Measurements from ENCODE around the gene ATXN1. TPM values are rescaled to one million over a fixed set of nuclear protein-coding genes. Genes with fewer than 3 reads are reported as not detected.
"Not testable (repeated sequence)": the region's sequence is repeated elsewhere in the genome, so short reads cannot be mapped to it uniquely, and the experiment has no call there.

ATXN1 gene
- total RNA-seq, 2 donors from 2014 or later = 63.1 to 72.2 TPM

- DNase-seq (ENCODE audit: low spot score); intact Hi-C loops (cut with DNase I): not testable (repeated sequence)
Observed at GRCh38 chr6:16269442-16270070, 491.7 kb downstream of the ATXN1 start.

DNA sequence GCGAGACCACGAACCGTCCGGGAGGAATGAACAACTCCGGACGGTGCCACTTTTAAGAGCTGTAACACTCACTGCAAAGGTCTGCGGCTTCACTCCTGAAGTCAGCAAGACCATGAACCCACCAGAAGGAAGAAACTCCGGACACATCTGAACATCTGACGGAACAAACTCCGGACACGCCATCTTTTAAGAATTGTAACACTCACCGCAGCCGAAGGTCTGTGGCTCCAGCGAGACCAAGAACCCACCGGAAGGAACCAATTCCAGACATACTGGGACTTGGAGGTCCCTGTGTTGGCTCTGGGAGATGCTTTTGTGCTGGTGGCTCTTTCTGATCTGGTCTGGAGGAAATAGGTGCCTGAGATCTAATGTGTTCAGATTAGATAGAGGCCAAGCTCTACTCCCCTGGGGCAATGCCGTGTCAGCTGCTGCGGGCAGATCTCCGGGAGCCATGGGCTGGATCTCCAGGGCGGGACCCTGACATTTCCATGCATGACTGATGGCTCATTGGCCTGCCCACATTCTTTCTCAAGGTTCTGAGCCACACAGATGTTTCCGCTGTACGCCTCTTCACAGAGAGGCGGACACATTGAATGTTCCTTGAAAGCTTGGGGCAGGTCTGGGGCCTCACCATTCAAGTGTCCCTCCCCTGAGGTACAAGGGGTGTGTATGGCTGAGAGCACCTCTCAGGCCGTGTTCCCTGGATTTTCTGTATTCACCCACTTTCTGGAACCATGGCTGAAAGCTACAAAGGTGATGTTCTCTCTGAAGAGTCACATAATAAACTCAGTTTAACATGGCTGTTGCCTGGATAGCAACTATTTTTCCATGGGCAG lies 493.6 kb downstream of the ATXN1 start:
- intact Hi-C loops (cut with DNase I) = no loop called here

GRCh38 chr6:16265351-16266341 lies 495.6 kb downstream of the ATXN1 start:
- DNase-seq (ENCODE audit: low spot score) = no peak
- intact Hi-C loops (cut with DNase I) = no loop called here

More for the DNA sequence above, 493.6 kb downstream of the ATXN1 start:
- DNase-seq (ENCODE audit: low spot score) = no peak

DNA sequence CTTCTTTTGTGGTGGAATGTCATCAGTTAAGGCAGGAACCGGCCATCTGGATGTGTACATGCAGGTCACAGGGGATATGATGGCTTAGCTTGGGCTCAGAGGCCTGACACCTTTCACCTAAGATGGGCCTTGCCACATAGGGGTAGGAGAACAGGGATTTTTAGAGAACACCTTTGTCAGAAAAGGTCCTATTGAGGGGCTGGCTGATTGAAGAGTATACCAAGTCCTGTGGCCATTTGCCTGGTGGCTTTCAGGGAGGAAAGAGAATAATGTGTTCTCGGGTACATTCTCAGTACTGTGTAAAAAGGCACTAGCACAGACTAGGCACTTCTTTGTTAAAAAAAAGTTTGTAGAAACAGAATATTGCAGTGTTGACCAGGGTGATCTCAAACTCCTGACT lies 496.5 kb downstream of the ATXN1 start:
- DNase-seq (ENCODE audit: low spot score) = no peak
- intact Hi-C loops (cut with DNase I) = no loop called here

GRCh38 chr6:16263464-16264099 lies 497.7 kb downstream of the ATXN1 start:
- DNase-seq (ENCODE audit: low spot score); intact Hi-C loops (cut with DNase I): not testable (repeated sequence)

- DNase-seq (ENCODE audit: low spot score); intact Hi-C loops (cut with DNase I): not testable (repeated sequence)
Observed at GRCh38 chr6:16262773-16263172, 498.5 kb downstream of the ATXN1 start.

DNA sequence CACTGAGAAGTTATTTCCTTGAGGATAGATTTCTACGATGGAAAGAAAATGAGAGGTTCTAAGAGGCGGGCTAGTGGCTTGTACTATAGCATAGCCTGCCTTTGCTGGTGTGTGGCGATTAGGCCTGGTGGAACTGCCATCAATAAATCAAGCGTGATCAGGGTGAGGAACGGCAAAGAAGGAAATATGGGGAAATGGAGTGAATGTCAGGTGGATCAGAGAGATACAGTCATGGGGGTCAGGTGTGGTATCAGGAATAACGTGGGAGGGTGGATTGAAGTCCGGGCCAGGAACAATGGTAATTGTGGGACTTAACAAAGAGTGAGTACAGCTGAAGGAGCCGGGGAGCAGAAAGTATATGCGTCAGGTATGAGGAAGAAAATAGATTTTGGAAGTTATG lies 500.7 kb downstream of the ATXN1 start:
- DNase-seq (ENCODE audit: low spot score); intact Hi-C loops (cut with DNase I): not testable (repeated sequence)

- DNase-seq (ENCODE audit: low spot score); intact Hi-C loops (cut with DNase I): not testable (repeated sequence)
Observed at GRCh38 chr6:16259604-16260003, 501.7 kb downstream of the ATXN1 start.

- intact Hi-C loops (cut with DNase I) = no loop called here
Observed at GRCh38 chr6:16258709-16259075, 502.6 kb downstream of the ATXN1 start.

DNA sequence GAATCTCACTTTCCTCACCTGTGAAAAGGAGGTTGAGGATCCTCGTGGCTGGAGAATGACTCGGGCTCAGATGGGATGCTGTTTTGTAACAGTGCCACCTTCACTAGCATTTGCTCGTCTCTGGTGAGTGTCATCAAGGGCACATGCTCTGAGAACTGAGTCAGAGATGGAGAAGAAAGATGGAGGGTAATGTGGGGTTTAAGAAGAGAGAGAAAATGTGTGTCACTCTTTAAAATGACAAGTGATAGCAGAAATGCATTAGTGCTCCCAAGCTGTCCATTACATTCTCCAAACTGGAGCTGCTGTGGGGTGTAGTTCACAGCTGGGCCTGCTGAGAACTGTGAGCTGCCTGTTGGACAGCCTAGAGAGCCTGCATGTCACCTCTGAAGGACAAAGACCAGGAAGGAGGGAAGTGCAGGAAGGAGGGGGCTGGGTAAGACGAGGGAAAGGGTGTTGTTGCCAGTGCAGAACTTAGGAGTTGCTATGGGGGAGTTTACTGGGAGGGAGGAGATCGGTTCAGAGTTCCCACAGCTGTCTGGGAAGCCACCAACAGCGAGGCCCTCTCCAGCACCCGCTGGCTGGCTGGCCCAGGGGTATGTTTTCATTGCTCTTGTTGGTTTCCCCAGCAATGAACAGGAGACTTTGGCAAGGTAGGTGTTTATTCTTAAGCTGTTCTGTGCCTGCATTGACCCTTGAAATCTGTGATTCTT lies 503.1 kb downstream of the ATXN1 start:
- intact Hi-C loops (cut with DNase I) = no loop called here
- DNase-seq (ENCODE audit: low spot score) = no peak

More at GRCh38 chr6:16258709-16259075, 502.6 kb downstream of the ATXN1 start:
- no peak for DNase-seq (ENCODE audit: low spot score)

- DNase-seq (ENCODE audit: low spot score) = no peak
- intact Hi-C loops (cut with DNase I) = no loop called here
Observed at GRCh38 chr6:16256781-16257180, 504.5 kb downstream of the ATXN1 start.

DNA sequence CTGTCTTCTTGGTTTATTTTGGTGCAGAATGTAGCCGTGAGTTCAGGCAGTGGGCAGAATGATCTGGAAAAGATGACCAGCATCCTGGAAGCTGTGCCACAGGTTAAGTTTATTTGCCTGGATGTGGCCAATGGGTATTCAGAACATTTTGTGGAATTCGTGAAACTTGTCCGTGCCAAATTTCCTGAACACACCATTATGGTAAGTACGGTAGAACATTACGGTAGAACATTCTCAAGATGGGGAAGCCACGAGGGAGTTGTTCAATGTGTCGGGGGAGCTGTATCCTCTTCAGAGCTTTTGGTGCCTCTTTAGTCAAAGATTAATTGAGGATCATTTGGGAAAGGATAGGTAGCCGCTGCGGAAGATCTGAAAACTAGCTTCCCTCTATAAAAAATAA lies 506.7 kb downstream of the ATXN1 start:
- DNase-seq (ENCODE audit: low spot score) = no peak
- intact Hi-C loops (cut with DNase I) = no loop called here

DNA sequence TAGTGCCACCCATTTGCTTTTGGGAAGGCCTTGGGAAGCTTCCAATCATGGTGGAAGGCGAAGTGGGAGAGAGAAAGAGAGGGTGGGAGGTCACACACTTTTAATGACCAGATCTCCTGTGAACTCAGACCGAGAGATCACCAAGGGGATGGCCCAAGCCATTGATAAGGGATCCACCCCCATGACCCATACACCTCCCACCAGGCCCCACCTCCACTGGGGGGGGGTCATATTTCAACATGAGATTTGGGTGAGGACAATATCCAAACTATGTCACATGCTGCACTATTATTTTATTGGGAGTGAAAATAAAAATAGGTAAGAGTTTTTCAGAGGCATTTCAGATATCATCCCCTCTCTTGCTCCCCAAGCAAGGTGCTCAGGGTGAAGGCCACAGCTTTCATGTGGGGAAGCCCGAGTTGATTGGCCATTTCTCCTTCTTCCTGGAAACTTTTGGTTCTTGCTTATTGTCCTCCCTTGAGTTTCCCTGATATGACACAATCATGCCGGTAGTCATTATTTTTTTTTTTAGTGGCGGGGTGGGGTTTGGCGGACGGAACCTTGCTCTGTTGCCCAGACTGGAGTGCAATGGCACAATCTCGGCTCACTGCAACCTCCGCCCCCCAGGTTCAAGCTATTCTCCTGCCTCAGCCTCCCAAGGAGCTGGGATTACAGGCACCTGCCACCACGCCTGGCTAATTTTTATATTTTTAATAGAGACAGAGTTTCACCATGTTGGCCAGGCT lies 507.7 kb downstream of the ATXN1 start:
- DNase-seq (ENCODE audit: low spot score) = no peak
- intact Hi-C loops (cut with DNase I) = no loop called here

DNA sequence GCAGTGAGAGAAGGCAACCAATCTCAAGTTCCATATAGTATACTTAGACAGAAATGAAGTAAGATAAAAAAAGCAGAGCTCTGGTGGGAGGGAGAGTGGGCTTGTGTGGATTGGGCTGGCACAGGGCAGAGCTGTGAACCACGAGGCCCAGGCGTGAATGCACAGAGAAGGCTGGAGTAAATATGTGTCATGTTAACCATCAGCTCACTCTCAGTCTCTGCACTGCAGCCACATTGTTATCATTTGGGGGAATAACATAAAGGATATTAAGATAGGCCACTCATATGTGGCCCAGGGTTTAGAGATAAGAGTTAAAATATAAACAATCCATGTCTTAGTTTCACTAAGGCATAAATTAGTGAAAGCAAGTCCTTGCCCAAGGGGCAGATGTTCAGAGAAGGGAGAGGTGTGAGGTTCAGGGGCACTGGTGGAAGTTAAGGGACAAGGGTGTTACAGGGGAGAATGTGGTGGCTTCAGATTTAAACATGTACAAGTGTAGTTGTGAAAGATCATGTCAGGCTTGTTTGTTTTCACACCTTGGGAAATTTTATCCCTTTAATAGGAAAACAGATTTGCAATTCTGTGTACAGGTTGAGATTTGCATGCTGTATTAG lies 508.5 kb downstream of the ATXN1 start:
- no peak for DNase-seq (ENCODE audit: low spot score)
- intact Hi-C loops (cut with DNase I) = no loop called here

- DNase-seq (ENCODE audit: low spot score) = no peak
- intact Hi-C loops (cut with DNase I) = no loop called here
Observed at GRCh38 chr6:16251706-16252105, 509.6 kb downstream of the ATXN1 start.

- DNase-seq (ENCODE audit: low spot score) = no peak
Observed at GRCh38 chr6:16249971-16250370, 511.3 kb downstream of the ATXN1 start.

More at GRCh38 chr6:16249971-16250370, 511.3 kb downstream of the ATXN1 start:
- intact Hi-C loops (cut with DNase I) = no loop called here

All from posterior vena cava (tissue), 2 donors.